Stimulated activated CD4-positive, alpha-beta T cell treated with anti-CD3 and anti-CD28 coated beads, TNF-alpha, amount 100 ng/mL, for 24 hours (primary cell): Measurements from ENCODE around the gene ACRBP.
A peak's percentile ranks its signal among the peaks of the same experiment; 100 is the strongest.
"Not testable (repeated sequence)": the region's sequence is repeated elsewhere in the genome, so short reads cannot be mapped to it uniquely, and the experiment has no call there.

ENCODE experiments used
- DNase-seq, 3 experiments: peaks; one replicate each; pipeline ENCODE4 v3.0.0-alpha.2; 2020; ENCODE audit warnings: low read depth in 3 of 3

Gene ACRBP

DNA sequence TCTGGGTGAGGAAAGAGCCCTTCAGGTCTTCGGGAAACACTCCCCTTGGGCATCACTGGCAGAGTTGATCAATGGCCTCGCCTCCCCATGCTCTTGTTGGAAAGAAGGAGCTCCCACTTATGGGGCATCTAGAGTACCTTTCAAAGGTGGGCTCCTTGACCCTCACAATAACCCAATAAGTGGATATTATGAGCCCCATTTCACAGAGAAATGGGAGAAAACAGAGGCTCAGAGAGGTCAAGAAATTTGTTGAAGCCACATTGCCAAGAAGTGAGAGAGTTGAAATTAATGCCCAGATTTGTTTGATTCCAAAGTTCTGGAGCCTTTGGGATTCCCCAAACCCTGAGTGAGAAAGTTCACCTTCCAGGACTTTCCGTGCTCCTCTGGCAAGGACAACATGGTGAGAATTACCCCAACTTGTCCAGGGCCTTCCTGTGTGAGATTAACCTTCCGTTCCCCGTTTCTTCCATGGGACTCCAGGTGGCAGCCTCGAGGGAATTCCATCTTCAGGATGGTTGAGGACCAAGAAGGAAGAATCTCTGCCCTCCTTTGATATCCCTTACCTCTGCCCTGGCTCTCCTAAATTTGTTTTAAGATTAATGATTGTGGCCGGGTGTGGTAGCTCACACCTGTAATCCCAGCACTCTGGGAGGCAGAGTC is 32.6 kb downstream of the ACRBP start:
- no peak for DNase-seq

DNA sequence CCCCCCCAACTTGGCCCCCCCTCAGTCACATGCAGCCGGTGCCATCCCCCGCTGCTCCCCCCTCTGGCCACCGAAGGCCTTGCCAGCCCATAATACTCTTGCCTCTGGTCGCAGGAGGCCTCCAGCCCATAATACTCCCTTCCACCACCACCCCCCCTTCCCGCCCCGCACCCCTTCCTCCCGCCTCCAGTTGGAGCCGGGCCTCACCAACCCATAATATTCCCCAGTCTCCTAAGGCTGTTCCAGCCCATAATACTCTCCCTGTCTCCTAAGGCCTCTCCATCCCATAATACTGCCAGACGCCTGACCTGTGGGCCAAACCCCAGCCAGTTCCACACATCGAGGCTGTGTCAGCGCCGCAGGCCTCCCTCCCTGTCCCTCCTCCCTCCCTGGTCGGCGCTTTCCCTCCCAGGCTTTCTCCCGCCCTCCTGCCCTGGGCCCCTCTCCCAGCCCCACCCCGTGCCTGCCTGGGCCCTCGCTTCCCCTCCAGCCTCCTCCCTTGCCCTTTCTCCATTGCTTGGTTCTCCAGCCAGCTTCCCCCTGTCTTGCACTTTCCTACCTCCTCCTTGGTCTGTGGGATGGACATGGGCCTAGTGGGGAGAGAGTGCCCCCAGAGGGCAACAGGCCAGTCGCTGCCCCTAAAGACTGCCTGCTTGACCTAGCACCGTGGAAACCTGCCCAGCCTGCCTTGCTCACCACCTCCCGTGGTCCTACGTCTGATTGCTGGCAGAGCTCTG is 33.3 kb downstream of the ACRBP start:
- DNase-seq, result no peak

DNA sequence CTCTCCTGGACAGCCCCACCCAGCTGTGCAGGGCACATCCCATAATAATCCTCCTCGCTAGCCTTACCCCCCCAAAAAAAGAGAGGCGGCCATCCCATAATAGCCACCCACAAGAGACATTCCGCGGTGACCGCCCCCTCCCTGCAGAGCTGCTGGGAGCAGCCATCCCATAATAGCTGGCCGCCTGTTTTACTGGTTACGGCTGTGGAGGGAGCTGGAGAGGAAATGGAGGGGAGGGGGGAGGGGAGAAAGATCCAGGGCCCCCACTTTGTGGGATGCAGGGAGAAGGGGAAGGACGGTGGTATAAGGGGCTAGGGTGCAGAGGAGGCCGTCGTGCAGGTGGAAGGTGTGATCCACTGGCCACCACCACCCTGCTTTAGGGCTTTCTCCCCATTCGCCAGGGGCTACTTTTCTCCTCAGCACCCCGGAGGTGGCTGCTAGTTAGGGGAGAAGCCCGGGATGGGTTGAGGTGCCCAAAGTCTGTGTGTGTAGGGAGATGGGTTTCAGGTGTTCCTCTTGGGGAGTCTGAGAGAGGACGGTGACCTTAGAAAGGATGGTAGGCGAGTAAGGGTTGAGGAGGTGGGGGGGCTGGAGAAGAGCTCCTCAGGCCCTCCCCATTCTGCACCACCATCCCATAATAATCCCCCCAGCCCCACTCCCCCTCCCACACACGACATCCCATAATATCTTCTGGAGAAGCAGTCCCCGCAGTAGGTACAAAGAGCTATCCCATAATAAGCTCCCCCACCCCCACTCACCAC is 34.0 kb downstream of the ACRBP start:
- DNase-seq, result no peak

DNA sequence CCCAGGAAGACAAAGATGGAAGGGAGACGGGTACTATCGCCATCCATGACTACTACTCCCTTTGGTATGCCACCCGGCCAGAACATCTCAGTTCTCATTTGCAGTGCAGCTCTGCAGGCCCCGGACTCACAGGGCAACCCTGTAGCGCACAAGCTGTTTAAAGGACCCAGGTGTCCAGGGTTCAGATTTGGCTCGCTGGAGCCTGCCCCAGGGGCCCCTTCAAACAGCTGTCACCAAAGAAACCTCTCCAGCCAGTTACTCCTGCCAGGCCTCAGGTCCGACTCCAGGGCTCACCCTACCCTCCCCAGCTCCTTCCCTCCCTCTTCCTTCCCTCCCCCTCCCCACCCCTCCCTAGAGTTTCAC is 34.6 kb downstream of the ACRBP start:
- DNase-seq, result no peak

DNA sequence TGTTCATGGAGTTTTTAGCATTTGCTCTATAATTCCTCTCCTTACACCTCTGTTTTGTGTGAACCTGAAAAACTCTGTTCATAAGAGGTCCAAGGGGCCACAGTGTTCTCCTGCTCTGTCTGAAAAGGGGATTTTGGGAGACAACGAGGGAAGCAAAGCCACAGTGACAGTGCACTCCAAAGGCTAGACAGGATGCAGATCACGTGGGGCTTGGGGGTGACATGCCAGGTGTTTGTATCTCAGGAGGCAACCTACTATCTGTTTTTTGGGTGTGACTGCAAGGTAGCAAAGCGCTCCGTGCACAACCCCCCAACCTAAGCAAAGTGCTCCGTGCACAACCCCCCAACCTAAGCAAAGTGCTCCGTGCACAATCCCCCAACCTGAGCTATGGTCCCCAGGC is 35.0 kb downstream of the ACRBP start:
- no peak for DNase-seq

DNA sequence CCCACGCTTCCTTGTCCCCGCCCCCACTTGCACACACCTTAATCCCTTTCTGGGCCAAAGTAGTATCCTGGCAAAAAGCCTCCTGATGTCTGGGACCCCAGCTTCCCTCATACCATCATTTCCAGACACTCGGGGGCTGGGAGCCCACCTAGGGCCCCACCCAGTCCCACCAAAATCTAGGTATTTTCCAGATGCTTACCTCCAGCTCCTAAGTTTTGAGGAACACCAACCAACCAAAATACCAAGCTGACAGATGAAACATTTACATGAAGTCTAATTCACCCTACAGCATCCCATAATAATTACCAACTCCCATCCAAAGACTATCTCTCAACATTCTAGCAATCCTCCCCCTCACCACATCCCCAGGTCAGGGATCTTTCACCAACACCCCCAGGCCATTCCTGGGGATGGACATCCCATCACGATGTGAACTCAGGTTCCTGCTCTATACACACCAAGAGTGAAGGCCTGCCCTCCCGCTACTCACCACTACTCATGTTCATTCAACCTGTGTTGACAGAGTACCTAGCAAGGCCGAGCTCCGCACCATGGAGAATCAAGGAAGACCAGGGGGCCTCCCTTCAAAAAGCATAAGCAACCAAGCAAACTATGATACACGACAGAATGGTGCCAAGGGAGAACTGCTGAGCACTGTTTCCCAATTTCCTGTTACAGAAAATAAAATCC is 38.5 kb downstream of the ACRBP start:
- DNase-seq, result no peak

DNA sequence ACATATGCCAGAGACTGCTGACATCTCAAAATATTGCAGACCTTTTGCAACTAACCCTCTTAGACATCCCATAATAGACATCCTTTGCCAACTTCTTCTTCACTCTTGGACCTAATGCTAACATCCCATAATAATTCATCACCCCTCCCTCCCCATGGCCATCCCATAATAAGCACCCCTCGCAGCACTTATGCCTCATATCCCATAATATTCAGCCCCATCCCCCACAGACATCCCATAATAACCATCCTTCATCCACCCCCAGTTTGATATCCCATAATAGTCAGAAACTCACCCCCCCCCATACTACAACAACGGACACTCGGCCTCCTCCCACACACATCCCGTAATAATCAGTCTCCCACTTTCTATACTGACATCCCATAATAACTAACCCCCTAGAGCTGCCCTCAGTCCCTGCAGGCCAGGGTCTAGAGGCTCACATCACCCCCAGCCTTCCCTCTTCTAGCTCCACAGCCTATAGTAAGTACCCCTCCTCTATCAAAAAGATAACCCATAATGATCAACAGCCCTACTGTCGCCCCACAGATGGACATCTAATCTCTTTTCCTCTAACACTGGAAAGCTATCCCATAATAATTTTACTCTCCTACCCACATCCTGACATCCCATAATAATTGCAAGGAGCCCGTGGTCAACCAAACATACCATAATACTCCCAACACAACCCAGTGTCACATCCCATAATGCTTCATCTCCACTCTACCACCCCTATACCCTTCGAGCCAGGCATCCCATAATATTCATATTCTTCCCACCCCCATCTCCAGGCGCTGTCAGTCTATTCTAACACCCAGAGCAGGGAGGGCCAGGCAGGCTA is 39.3 kb downstream of the ACRBP start:
- DNase-seq, result peak in 1 of 3 experiments; percentile 64

DNA sequence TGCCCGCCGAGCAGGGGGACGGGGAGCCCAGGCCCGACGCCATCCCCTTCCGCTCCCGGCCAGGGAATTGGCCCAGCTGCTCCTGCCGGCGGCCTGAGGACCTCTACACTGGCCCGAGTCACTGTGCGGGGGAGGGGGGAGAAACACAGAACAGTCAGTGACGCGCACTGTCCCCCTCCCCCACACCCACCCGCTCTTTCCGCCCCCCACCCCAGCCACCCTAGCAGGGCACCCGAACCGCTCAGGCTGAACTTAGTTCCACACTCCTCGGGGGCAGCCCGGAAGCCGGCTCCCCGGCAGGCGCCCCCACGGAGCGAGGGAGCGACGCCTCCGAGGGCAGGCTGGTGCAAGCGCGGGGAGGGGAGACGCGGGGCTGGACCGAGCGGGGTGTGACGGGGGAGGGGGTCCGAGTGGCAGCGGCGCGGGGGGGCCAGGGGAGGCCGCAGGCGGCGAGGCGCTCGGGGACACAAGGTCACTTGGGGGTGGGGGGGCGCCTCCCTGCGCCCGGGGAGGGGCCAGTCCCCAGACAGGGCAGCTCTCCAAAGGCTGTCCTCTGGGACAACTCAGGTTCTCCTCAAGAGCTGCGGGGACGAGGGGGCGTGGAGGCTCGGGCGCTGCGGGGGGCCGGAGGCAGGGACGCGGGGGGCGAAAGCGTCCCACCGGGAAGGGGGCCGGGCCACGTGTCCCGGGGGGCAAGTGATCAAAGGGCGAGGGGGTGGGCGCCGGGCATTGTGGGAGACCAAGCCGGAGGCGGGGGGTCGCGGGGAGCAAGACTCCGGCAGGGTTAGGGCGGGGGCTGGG is 40.7 kb downstream of the ACRBP start:
- DNase-seq, result peak in 2 of 3 experiments; percentile 34 to 61

DNA sequence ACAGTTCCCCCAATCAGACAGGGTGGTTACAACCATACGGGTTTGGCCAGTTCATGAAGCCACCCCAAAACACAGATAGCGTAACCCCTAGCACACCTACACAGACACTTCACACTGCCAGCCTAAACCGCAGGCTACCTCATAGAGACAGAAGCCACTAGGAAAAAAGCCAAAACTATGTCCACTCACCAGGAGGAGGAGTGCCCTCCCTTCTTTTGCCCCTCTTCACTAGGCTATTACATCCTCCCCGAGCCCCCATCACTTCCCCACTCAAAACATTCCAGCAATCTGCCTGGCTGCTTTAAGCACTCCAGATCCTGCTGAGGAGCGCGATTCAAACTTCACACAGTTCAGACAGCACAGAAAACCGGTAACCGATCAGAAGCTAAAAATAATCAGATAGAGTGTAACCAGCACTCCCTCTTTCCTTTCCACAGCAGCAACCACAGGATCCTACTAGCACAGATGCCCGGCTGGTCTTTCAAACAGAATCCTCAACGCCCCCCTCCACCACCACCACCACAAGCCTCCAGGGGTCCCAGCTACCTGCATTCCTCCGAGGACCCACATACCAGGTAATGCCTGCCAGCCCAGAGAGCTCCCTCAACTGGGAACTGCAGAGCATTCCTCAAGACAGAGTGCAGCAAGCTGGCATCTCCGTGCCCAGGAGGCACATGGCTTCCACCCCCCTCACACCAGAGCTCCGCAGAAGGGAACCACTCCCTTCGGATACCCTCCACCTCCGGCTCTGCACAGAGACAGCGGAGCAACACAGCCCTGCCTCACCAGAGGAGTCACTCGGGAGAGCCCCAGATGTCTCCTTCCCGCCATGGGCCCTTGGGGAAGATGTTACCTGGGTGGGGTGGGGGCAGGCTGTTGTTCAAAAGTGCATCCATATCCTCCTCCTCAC is 41.6 kb downstream of the ACRBP start:
- no peak for DNase-seq

DNA sequence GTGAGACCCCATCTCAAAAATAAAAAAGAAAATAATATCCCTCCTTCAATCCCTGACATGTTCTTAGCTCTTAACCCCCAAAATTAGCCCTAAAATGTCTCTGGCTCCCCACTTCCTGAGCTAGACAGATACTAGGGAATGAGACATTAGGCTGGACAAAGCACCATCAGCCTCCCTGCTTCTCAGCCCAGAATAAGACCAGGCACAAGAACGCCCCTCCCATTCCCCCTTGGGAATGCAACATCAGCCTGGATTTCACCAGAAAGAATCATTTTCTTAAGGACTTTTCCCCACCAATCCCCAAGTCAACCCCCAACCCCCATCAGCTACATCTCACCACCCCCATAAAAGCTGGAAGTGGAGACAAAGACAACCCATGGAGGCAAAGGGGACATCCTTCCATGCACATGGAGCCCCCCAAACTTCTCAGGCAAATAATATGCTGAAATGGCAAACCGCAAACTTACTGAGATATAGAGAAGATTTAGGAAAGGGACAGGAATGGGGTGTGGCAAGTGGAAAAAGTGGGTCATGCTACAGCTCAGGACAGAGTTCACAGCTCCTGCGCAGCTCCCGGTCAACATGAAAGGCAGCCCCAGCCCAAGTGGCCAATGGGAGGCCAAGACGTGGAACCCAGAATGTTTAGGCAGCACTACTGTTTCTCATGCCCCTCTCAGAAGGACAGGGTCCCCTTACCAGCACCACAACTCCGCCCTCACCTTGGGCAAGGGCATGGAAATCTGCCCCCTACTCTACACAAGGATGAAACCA is 42.8 kb downstream of the ACRBP start:
- no peak for DNase-seq

DNA sequence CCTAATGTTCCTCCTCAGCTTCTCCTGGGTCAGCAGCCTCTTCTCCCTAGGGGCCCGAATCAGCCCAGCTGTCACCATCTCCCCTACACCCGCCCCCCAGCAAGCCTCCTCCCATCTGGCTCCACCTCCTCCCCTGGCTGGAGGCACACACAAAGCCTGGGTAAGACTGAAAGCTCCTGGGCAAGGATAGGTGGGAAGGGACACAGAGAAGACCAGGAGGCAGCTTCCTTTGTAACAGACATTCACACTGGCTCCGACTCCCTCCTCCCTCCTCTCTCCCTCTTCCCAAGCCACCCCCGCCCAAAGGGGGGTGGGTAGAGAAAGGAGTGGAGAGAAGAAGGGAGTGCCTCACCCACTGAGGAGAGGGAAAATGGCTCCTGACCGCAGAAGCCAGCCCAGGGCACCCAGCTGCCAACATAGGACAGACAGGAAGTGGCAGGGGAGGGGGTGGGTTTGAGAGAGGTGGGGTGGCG is 44.1 kb downstream of the ACRBP start:
- DNase-seq, result no peak

DNA sequence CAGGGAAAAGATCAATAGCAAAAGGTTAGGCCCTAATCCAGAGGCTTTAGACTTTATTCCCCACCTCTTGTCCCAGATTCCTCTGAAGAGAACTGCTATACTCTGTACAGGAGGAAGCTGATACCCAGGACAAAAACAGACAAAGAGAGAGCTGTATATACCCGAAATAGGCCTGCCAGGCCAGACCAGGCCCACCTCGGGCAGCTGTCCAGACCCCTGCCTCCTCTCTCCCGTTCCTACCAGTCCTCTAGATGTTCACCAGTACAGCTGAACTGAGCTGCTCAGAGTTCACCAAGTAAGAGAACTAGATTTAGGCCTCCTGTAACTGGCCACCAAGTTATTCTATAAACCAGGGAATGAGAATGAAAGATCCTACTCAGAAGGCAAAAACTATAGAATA is 44.7 kb downstream of the ACRBP start:
- DNase-seq, result no peak

DNA sequence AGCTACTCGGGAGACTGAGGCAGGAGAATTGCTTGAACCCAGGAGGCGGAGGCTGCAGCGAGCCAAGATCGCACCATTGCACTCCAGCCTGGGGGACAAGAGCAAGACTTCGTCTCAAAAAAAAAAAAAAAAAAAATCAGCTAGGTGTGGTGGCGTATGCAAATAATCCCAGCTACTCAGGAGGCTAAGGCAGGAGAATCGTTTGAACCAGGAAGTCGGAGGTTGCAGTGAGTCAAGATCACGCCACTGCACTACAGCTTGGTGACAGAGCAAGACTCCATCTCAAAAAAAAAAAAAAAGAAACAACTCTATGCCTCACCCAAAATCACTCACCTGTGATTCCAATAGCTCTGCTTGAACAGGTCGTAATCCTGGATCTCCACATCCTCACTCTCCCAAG is 51.6 kb downstream of the ACRBP start:
- DNase-seq, result not testable (repeated sequence)

DNA sequence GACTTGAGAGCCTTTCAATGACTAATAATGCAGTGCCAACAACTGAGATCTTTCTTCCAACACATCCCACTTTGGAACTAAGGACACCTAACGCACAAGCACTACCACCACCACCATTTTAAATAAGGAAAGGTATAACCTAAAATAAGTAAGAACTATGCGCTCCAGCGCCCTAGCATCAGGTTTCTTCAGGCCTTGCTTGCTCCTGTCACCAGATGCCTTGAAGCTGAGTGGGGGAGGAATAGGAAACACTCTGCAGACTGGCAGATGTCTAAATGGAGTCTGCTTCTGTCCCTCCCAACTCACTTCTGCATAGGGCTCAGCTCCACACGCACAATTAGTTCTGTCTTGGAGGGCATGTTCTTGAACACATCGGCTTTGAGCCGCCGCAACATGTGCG is 55.1 kb downstream of the ACRBP start:
- no peak for DNase-seq
